AG04450 (cell line): ENCODE results near the gene DPPA4. TPM values are rescaled to one million over a fixed set of nuclear protein-coding genes. Genes with fewer than 3 reads are reported as not detected.
A peak's percentile ranks its signal among the peaks of the same experiment; 100 is the strongest.

Experiments used
- CTCF ChIA-PET: fragments of 300-600, 350-600 bp; formaldehyde crosslinking; extraction: SDS; loops from one replicate; lab custom pipeline; 2022; ENCODE audit warnings: antibody characterized with exemption, inconsistent platforms; lab: Charles Lee
- POLR2A ChIA-PET: fragments of 350-600 bp; formaldehyde crosslinking; extraction: SDS; loops from one replicate; lab custom pipeline; 2021; ENCODE audit warnings: antibody characterized with exemption, inconsistent platforms; lab: Yijun Ruan, JAX
- DNase-seq: peaks from one replicate; pipeline ENCODE4 v3.0.0-alpha.2; 2011; ENCODE audit warnings: low read depth, low spot score
- H3K27ac ChIP-seq: one replicate; pipeline ENCODE4 v1.5.1; 2012; ENCODE audit warnings: low read depth, low read length, control low read depth
- H3K27me3 ChIP-seq: one replicate; pipeline ENCODE4 v1.6.0; 2012; ENCODE audit warnings: low read length; ENCODE audit not compliant: control insufficient read depth, insufficient read depth
- H3K4me3 ChIP-seq: 2 replicates; pipeline ENCODE4 v1.5.1; 2011; ENCODE audit warnings: mild to moderate bottlenecking, low read depth, low read length, control low read depth
- H3K9me3 ChIP-seq: 2 replicates; pipeline ENCODE4 v1.5.1; 2012; ENCODE audit warnings: low read length; ENCODE audit not compliant: control insufficient read depth, insufficient read depth
- polyA plus RNA-seq: library from polyadenylated mRNA; depleted of rRNA; stranded (reverse); fragments of >200 nt; gene quantifications from 2 replicates; pipeline ENCODE4 v1.2.3, GENCODE V29; 2011
- TF ChIP-seq, protein P1 (sequence below): IDR thresholded peaks from 2 replicates; pipeline ENCODE4 v1.5.1; 2011; ENCODE audit warnings: low read depth, low read length, control low read depth, inconsistent platforms

DPPA4 gene
- polyA plus RNA-seq, 1 experiment = not detected

- H3K9me3 ChIP-seq = no peaks in the 10 kb centered on the region; the same call in 1 of the 2 replicates
- ChIA-PET CTCF (no interaction called here), POLR2A (no interaction called here)
- DNase-seq = no peak
- TF ChIP-seq, protein P1, sequence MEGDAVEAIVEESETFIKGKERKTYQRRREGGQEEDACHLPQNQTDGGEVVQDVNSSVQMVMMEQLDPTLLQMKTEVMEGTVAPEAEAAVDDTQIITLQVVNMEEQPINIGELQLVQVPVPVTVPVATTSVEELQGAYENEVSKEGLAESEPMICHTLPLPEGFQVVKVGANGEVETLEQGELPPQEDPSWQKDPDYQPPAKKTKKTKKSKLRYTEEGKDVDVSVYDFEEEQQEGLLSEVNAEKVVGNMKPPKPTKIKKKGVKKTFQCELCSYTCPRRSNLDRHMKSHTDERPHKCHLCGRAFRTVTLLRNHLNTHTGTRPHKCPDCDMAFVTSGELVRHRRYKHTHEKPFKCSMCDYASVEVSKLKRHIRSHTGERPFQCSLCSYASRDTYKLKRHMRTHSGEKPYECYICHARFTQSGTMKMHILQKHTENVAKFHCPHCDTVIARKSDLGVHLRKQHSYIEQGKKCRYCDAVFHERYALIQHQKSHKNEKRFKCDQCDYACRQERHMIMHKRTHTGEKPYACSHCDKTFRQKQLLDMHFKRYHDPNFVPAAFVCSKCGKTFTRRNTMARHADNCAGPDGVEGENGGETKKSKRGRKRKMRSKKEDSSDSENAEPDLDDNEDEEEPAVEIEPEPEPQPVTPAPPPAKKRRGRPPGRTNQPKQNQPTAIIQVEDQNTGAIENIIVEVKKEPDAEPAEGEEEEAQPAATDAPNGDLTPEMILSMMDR = no peak
- no peak overlapping the region for H3K27ac ChIP-seq
- no peaks in the 10 kb centered on the region for H3K27me3 ChIP-seq
- H3K4me3 ChIP-seq = no peak overlapping the region
Measured at GRCh38 chr3:109339714-109340648, 2.6 kb upstream of the DPPA4 start.

DNA sequence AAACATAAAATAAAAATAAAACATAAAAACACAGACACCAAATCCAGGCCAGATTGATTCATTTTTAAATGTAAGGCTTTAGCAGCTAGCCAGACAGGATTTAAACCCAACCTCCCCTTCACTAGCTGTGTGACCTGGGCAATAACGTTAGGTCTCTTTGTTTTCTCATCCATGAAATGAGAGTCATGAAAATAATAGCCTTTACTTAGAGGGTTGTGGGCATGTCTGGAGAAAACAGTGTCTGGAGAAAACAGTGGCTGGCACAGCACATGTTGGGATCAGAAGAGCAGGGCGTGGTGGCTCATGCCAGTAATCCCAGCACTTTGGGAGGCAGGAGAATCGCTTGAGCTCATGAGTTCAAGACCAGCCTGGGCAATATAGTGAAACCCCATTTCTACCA, 1.9 kb upstream of the DPPA4 start:
- CTCF ChIA-PET = no interaction called here
- H3K9me3 ChIP-seq = no peaks in the 10 kb centered on the region; the same call in 1 of the 2 replicates

DNA sequence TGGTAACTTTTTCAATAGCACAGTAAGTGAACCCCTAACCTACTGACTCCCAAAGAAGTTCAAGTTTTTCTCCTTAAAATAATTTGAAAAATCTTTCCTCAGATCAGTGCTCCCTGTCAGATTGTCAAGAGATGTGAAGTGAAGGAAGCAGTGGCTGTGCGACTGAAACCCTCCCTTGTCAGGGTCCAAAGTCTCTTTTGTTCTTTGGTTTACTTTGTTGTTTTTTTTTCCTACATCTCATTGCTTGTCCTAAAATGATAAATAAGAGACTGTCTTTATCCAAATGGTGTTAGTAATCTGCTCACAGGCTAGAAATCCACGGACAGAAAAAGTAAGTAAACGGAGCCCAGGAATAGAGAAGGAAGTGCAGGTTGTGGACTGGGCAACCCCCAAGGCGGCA, 976 bp upstream of the DPPA4 start:
- CTCF ChIA-PET = no interaction called here

More for the DNA sequence above, 1.9 kb upstream of the DPPA4 start:
- Histone ChIP-seq H3K4me3 (no peak overlapping the region), H3K27me3 (no peaks in the 10 kb centered on the region), H3K27ac (no peak overlapping the region)
- POLR2A ChIA-PET = no interaction called here
- DNase-seq = no peak
- TF ChIP-seq, protein P1 = no peak

DNA sequence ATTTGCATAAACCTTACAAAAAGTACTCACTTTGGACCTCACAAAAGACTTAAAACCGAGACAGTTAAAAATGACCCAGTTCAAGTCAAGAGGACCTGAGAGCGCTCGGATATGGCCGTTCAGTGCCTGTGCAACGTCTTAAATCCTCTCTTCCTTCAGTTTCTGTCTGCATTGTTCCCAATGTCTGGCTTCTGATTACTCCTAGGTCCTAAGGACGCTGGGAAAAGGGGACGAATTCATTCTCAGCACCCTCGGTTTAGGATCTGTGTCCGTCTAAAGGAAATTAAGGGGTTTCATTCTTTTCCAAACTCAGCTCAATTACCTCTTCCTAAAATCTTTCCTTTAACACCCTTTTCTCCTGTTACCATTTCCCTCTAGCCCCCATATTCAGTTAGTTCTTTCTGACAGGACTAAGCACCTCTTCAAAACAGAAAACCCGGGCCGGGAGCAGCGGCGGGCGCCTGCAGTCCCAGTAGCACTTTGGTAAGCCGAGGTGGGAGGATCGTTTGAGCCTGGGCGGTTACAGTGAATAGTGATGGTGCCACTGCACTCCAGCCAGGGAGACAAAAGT, 970 bp downstream of the DPPA4 start:
- DNase-seq = no peak
- CTCF ChIA-PET = no interaction called here
- Histone ChIP-seq H3K27me3 (no peaks in the 10 kb centered on the region), H3K4me3 (peak overlapping the region; percentile 54), H3K9me3 (no peaks in the 10 kb centered on the region; the same call in 1 of the 2 replicates), H3K27ac (no peak overlapping the region)
- TF ChIP-seq, protein P1 = no peak
- POLR2A ChIA-PET = no interaction called here

More for the DNA sequence above, 976 bp upstream of the DPPA4 start:
- no peak for DNase-seq
- no peaks in the 10 kb centered on the region; the same call in 1 of the 2 replicates for H3K9me3 ChIP-seq
- H3K27me3 ChIP-seq = no peaks in the 10 kb centered on the region
- TF ChIP-seq, protein P1 = no peak
- no peak overlapping the region for H3K4me3 ChIP-seq
- no peak overlapping the region for H3K27ac ChIP-seq
- POLR2A ChIA-PET = no interaction called here

DNA sequence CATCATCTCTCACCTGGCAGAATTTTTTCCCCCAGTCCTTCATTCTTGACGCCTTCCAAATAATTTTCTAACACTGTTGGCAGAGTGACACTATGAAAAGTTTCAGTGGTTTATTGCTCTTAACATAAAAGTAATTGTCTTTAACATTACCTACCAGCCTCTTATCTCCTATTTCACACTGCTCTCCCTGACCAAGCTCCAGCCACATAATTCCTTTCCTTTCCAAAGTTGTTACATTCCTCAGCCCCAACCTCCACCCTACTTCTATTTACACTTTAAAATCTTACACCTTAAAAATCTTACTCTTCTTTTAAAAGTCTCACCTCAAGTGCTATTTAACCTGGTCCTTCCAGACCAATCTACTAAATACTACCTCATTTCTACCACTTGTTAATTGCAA, 2.8 kb downstream of the DPPA4 start:
- H3K27me3 ChIP-seq = no peaks in the 10 kb centered on the region
- TF ChIP-seq, protein P1 = no peak
- ChIA-PET CTCF (no interaction called here), POLR2A (no interaction called here)
- H3K4me3 ChIP-seq = no peak overlapping the region
- no peak for DNase-seq
- no peak overlapping the region for H3K27ac ChIP-seq
- H3K9me3 ChIP-seq = no peaks in the 10 kb centered on the region; the same call in 1 of the 2 replicates
